MM.1S (cell line): Measurements from ENCODE around the gene SPOP.

Experiments used
- DNase-seq: peaks from one replicate; pipeline ENCODE4 v3.0.0-alpha.2; 2015
- H2AFZ ChIP-seq: fragments of 300-600 bp; sonication (generic); 2 replicates; pipeline ENCODE4 v1.6.0; 2016; ENCODE audit warnings: antibody characterized with exemption, low read length
- H3F3A ChIP-seq: fragments of 300-600 bp; sonication (generic); 2 replicates; pipeline ENCODE4 v1.6.1; 2016; ENCODE audit warnings: mild to moderate bottlenecking, antibody characterized with exemption, low read length, moderate library complexity, mixed read lengths; ENCODE audit not compliant: insufficient read depth
- H3K27ac ChIP-seq: fragments of 300-600 bp; sonication (generic); 2 replicates; pipeline ENCODE4 v1.5.1; 2016; ENCODE audit warnings: mild to moderate bottlenecking, low read length
- H3K27me3 ChIP-seq: fragments of 300-600 bp; sonication (generic); replicated peaks from 2 replicates; pipeline ENCODE4 v1.6.0; 2016; ENCODE audit warnings: low read length; ENCODE audit not compliant: insufficient read depth
- H3K36me3 ChIP-seq: fragments of 300-600 bp; sonication (generic); replicated peaks from 2 replicates; pipeline ENCODE4 v1.6.1; 2016; ENCODE audit warnings: mild to moderate bottlenecking, low read length, mixed read lengths; ENCODE audit not compliant: insufficient read depth
- H3K4me1 ChIP-seq: fragments of 300-600 bp; sonication (generic); 2 replicates; pipeline ENCODE4 v1.6.1; 2016; ENCODE audit warnings: low read length, mixed read lengths
- H3K4me2 ChIP-seq: fragments of 300-600 bp; sonication (generic); 2 replicates; pipeline ENCODE4 v1.6.0; 2016; ENCODE audit warnings: low read depth, low read length
- H3K4me3 ChIP-seq: fragments of 300-600 bp; sonication (generic); 2 replicates; pipeline ENCODE4 v1.5.1; 2016; ENCODE audit warnings: low read length, mixed read lengths
- H3K79me2 ChIP-seq: fragments of 300-600 bp; sonication (generic); 2 replicates; pipeline ENCODE4 v1.6.1; 2016; ENCODE audit warnings: mixed run types, low read length, mixed read lengths
- H3K9ac ChIP-seq: fragments of 300-600 bp; sonication (generic); 2 replicates; pipeline ENCODE4 v1.6.1; 2016; ENCODE audit warnings: low read length, mixed read lengths
- H3K9me2 ChIP-seq: fragments of 300-600 bp; sonication (generic); replicated peaks from 2 replicates; pipeline ENCODE4 v1.6.1; 2016; ENCODE audit warnings: mild to moderate bottlenecking, low read length, mixed read lengths; ENCODE audit not compliant: insufficient read depth
- H3K9me3 ChIP-seq: fragments of 300-600 bp; sonication (generic); replicated peaks from 2 replicates; pipeline ENCODE4 v1.6.1; 2016; ENCODE audit warnings: mild to moderate bottlenecking, low read length, mixed read lengths; ENCODE audit not compliant: insufficient read depth
- H4K20me1 ChIP-seq: fragments of 300-600 bp; sonication (generic); 2 replicates; pipeline ENCODE4 v1.6.1; 2016; ENCODE audit warnings: mild to moderate bottlenecking, low read length, moderate library complexity, mixed read lengths; ENCODE audit not compliant: insufficient read depth
- CTCF ChIP-seq: fragments of 300-600 bp; sonication (generic); IDR thresholded peaks from 2 replicates; pipeline ENCODE4 v1.5.1; 2016; ENCODE audit warnings: antibody characterized with exemption, low read length, mixed read lengths
- EZH2 ChIP-seq: fragments of 300-600 bp; sonication (generic); optimal IDR thresholded peaks from 2 replicates; pipeline ENCODE3; 2017; ENCODE audit warnings: low read depth, mild to moderate bottlenecking, antibody characterized with exemption, low read length, mixed read lengths
- EZH2phosphoT487 ChIP-seq: fragments of 300-600 bp; sonication (generic); IDR thresholded peaks from 2 replicates; pipeline ENCODE4 v1.6.1; 2018; ENCODE audit warnings: antibody characterized with exemption, low read length

SPOP gene

GRCh38 chr17:49576917-49577649 lies 100.8 kb downstream of the SPOP start:
- no peaks in the 10 kb centered on the region; the same call in 1 of the 2 replicates for H3F3A ChIP-seq
- no peak overlapping the region for H2AFZ ChIP-seq
- H4K20me1 ChIP-seq: no peaks in the 10 kb centered on the region
- no peak overlapping the region; the same call in 1 of the 2 replicates for H3K9ac ChIP-seq
- H3K79me2 ChIP-seq: no peaks in the 10 kb centered on the region
- DNase-seq: no peak
- TF ChIP-seq EZH2 (no peak), CTCF (no peak), EZH2phosphoT487 (no peak)
- H3K4me2 ChIP-seq: peak overlapping the region; percentile 100; the same call in 1 of the 2 replicates
- H3K27me3 ChIP-seq: peaks cover 54% of the 10 kb centered on the region
- no peak overlapping the region for H3K27ac ChIP-seq
- peak overlapping the region; percentile 71; the same call in 1 of the 2 replicates for H3K4me3 ChIP-seq
- no peaks in the 10 kb centered on the region for H3K4me1 ChIP-seq
- no peaks in the 10 kb centered on the region for H3K9me2 ChIP-seq
- H3K9me3 ChIP-seq: no peaks in the 10 kb centered on the region
- H3K36me3 ChIP-seq: no peaks in the 10 kb centered on the region

GRCh38 chr17:49576088-49576916 lies 101.6 kb downstream of the SPOP start:
- Histone ChIP-seq H3K4me3 (peak overlapping the region; percentile 71), H3F3A (peaks cover 5% of the 10 kb centered on the region; the same call in 1 of the 2 replicates), H3K27ac (no peak overlapping the region), H3K4me2 (peak overlapping the region; percentile 100), H3K4me1 (peaks cover 4% of the 10 kb centered on the region; the same call in 1 of the 2 replicates), H2AFZ (peak overlapping the region; percentile 78), H3K36me3 (no peaks in the 10 kb centered on the region), H3K9me2 (no peaks in the 10 kb centered on the region), H3K9me3 (no peaks in the 10 kb centered on the region), H3K79me2 (no peaks in the 10 kb centered on the region), H4K20me1 (no peaks in the 10 kb centered on the region), H3K27me3 (peaks cover 62% of the 10 kb centered on the region), H3K9ac (peak overlapping the region; percentile 33; the same call in 1 of the 2 replicates)
- no peak for TF ChIP-seq EZH2phosphoT487
- TF ChIP-seq EZH2: no peak
- no peak for TF ChIP-seq CTCF
- DNase-seq: no peak

- Histone ChIP-seq H3K36me3 (no peaks in the 10 kb centered on the region), H3K27me3 (peaks cover 63% of the 10 kb centered on the region), H3K4me3 (peak within 1 kb of the TSS; percentile 71), H3K79me2 (no peaks in the 10 kb centered on the region), H3K9me2 (no peaks in the 10 kb centered on the region), H3K9ac (peak within 1 kb of the TSS; percentile 33; the same call in 1 of the 2 replicates), H3K4me2 (peak within 1 kb of the TSS; percentile 100), H2AFZ (peak within 1 kb of the TSS; percentile 78), H3K9me3 (no peaks in the 10 kb centered on the region), H4K20me1 (no peaks in the 10 kb centered on the region), H3K27ac (no peak within 1 kb of the TSS), H3K4me1 (peaks cover 10% of the 10 kb centered on the region), H3F3A (peaks cover 9% of the 10 kb centered on the region; the same call in 1 of the 2 replicates)
- no peak for TF ChIP-seq EZH2
- peak; percentile 21; the same call in 1 of the 2 replicates for TF ChIP-seq CTCF
- peak; percentile 64 for DNase-seq
Measured at GRCh38 chr17:49575679-49576087, 102.2 kb downstream of the SPOP start, which contains the start of gene NXPH3. Gene NXPH3 (plus strand): TSS chr17:49575871. CDS start chr17:49576220, 349 bp downstream.
